Effector memory CD8-positive, alpha-beta T cell (primary cell): Measurements from ENCODE around the gene HSPE1.
"Not testable (repeated sequence)": the region's sequence is repeated elsewhere in the genome, so short reads cannot be mapped to it uniquely, and the experiment has no call there.

ENCODE experiments used
- ATAC-seq: fragments of 150-1000 bp; cut with Tn5 transposase; replicated peaks from 2 replicates; pipeline ENCODE4 v1.10.0; 2021; ENCODE audit warnings: mild to moderate bottlenecking, moderate library complexity
- DNase-seq, 3 experiments: peaks; one replicate each; pipeline ENCODE4 v3.0.0; 2021
- H3K27ac Mint-ChIP-seq, 2 donors: one replicate each; pipeline ENCODE4 v1.8.0; 2022; ENCODE audit warnings: mild to moderate bottlenecking in 2 of 2, mixed read lengths in 2 of 2, moderate library complexity in 2 of 2
- H3K27me3 Mint-ChIP-seq, 2 donors: one replicate each; pipeline ENCODE4 v1.8.0; 2022; ENCODE audit warnings: mixed read lengths in 2 of 2
- H3K36me3 Mint-ChIP-seq: one replicate; pipeline ENCODE4 v1.8.0; 2022; ENCODE audit warnings: mild to moderate bottlenecking, moderate library complexity, mixed read lengths; ENCODE audit not compliant: insufficient read depth
- H3K4me1 Mint-ChIP-seq, 2 donors: one replicate each; pipeline ENCODE4 v1.8.0; 2022; ENCODE audit warnings: low read depth in 2 of 2, mixed read lengths in 2 of 2
- H3K4me3 Mint-ChIP-seq, 2 donors: one replicate each; pipeline ENCODE4 v1.8.0; 2022; ENCODE audit warnings: mild to moderate bottlenecking in 2 of 2, mixed read lengths in 2 of 2, moderate library complexity in 2 of 2
- H3K9me3 Mint-ChIP-seq, 2 donors: one replicate each; pipeline ENCODE4 v1.8.0; 2022; ENCODE audit warnings: mixed read lengths in 2 of 2

Gene HSPE1

DNA sequence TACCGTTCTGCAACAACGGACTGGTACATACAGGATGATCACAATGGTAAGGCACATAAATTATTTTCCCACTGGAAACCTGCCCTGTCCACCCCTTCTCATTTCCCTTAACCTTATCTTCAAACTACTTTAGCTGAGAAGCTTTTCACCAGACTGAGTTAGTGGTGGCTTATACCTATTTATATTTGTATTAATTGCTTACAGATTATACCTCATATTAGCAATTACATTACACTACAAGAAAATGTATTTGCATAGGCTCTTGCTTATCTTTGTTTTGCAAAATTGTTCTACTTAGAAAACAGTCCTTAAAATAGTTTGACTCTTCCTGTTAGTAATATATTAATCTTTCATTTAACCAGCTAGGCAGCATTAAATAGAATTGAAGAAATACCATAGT lies 51.1 kb downstream of the HSPE1 start:
- not testable (repeated sequence) for DNase-seq, H3K9me3 Mint-ChIP-seq, H3K27me3 Mint-ChIP-seq, H3K4me1 Mint-ChIP-seq, H3K27ac Mint-ChIP-seq, H3K4me3 Mint-ChIP-seq, ATAC-seq
- H3K36me3 Mint-ChIP-seq: peaks cover 69% of the 10 kb centered on the region
